Measurements from ENCODE around the gene SYCP3. TPM values are rescaled to one million over a fixed set of nuclear protein-coding genes. Genes with fewer than 3 reads are reported as not detected.

Gene SYCP3
- polyA plus RNA-seq, 1 donor from 2014 or later = 3.4 TPM

DNA sequence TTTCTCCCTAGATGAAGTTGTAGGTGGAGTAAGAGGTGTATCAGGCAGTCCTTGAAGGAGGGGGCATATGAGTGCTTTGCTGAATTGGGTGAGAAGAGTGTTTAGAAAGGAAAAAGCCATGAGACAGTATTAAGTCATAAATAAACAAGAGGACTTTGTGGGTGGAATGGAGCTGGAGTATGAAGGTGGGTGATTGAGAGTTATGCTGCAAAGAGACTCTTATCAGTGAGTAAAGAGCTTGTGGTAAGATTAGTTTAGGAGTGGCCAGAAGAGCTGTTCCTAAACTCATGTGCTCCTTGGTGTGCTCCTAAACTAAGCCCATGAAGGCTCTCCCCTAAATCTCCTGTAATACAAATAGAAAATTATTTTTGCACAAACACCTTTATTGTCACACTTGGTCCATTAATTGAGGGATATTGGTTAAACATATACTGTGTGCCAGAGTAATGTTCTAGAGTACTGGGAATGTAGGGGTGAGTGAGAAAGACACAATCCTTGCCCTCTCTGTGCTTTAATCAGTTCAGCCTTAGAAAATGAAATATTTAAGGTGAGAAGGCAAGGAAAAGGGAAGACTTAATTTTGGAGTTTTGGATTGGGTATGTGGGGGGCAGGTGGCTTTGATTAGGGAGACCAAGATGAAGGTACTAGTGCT lies 32.0 kb downstream of the SYCP3 start:
- no peaks in the 10 kb centered on the region for H3K9me2 ChIP-seq (ENCODE audit: insufficient read depth, low read length)
- no peak overlapping the region for H3K4me3 ChIP-seq (ENCODE audit: low read length)
- no peaks in the 10 kb centered on the region for H4K20me1 ChIP-seq (ENCODE audit: insufficient read depth)
- H3K4me2 ChIP-seq (ENCODE audit: low read length) = no peak overlapping the region
- no peaks in the 10 kb centered on the region for H3F3A ChIP-seq (ENCODE audit: insufficient read depth, low read length, poor library complexity, severe bottlenecking)
- no peaks in the 10 kb centered on the region for H3K9me3 ChIP-seq (ENCODE audit: low read length)
- H2AFZ ChIP-seq (ENCODE audit: low read depth, low read length) = no peak overlapping the region
- TF ChIP-seq EZH2 (IDR thresholded peaks at IDR 0.05; ENCODE audit: borderline replicate concordance, insufficient read depth, low read length, poor library complexity, severe bottlenecking) = no peak
- TF ChIP-seq MXI1 (conservative IDR thresholded peaks at IDR 0.05; ENCODE audit: poor library complexity, severe bottlenecking) = no peak
- TF ChIP-seq POLR2AphosphoS5 (IDR thresholded peaks at IDR 0.05) = no peak
- no peak overlapping the region for H3K27ac ChIP-seq (ENCODE audit: low read length)
- no peak overlapping the region for H3K9ac ChIP-seq (ENCODE audit: low read length)
- H3K79me2 ChIP-seq (replicated peaks; ENCODE audit: insufficient read depth, low read length) = no peaks in the 10 kb centered on the region
- no peaks in the 10 kb centered on the region for H3K36me3 ChIP-seq (ENCODE audit: insufficient read depth, low read length)
- H3K27me3 ChIP-seq (ENCODE audit: insufficient read depth, low read depth, low read length) = no peaks in the 10 kb centered on the region

DNA sequence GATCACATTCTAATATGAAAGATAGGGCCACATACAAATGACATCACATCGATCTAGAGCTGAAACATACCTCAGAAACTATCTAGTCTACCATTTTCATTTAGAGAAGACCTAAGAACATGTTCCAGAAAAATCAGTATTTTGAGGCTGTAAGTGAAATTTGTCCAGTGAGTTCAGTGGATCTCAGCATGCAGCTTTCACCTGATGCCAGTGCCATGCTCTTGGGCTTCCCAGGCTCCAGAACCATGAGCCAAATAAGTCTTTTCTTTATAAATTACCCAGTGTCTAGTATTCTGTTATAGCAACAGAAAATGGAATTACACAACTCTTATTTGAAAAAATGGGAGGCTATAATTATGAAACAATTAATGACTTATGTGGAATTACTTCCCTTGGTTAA lies 32.9 kb downstream of the SYCP3 start:
- Histone ChIP-seq H3K36me3 (ENCODE audit: insufficient read depth, low read length) (no peaks in the 10 kb centered on the region), H3K9me3 (ENCODE audit: low read length) (no peaks in the 10 kb centered on the region), H3K27me3 (ENCODE audit: insufficient read depth, low read depth, low read length) (no peaks in the 10 kb centered on the region), H3K4me3 (ENCODE audit: low read length) (no peak overlapping the region), H3F3A (ENCODE audit: insufficient read depth, low read length, poor library complexity, severe bottlenecking) (no peaks in the 10 kb centered on the region), H3K27ac (ENCODE audit: low read length) (no peak overlapping the region), H3K9me2 (ENCODE audit: insufficient read depth, low read length) (no peaks in the 10 kb centered on the region), H3K79me2 (replicated peaks; ENCODE audit: insufficient read depth, low read length) (no peaks in the 10 kb centered on the region), H2AFZ (ENCODE audit: low read depth, low read length) (no peak overlapping the region), H3K9ac (ENCODE audit: low read length) (no peak overlapping the region), H4K20me1 (ENCODE audit: insufficient read depth) (no peaks in the 10 kb centered on the region), H3K4me2 (ENCODE audit: low read length) (no peak overlapping the region)
- TF ChIP-seq, protein P1, sequence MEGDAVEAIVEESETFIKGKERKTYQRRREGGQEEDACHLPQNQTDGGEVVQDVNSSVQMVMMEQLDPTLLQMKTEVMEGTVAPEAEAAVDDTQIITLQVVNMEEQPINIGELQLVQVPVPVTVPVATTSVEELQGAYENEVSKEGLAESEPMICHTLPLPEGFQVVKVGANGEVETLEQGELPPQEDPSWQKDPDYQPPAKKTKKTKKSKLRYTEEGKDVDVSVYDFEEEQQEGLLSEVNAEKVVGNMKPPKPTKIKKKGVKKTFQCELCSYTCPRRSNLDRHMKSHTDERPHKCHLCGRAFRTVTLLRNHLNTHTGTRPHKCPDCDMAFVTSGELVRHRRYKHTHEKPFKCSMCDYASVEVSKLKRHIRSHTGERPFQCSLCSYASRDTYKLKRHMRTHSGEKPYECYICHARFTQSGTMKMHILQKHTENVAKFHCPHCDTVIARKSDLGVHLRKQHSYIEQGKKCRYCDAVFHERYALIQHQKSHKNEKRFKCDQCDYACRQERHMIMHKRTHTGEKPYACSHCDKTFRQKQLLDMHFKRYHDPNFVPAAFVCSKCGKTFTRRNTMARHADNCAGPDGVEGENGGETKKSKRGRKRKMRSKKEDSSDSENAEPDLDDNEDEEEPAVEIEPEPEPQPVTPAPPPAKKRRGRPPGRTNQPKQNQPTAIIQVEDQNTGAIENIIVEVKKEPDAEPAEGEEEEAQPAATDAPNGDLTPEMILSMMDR (IDR thresholded peaks at IDR 0.05; ENCODE audit: poor library complexity, severe bottlenecking) = no peak
- TF ChIP-seq EP300 (conservative IDR thresholded peaks at IDR 0.05; ENCODE audit: poor library complexity, severe bottlenecking) (no peak), MXI1 (conservative IDR thresholded peaks at IDR 0.05; ENCODE audit: poor library complexity, severe bottlenecking) (no peak), POLR2AphosphoS5 (IDR thresholded peaks at IDR 0.05) (no peak), RAD21 (conservative IDR thresholded peaks at IDR 0.05) (no peak), SMC3 (conservative IDR thresholded peaks at IDR 0.05; ENCODE audit: poor library complexity) (no peak), EZH2 (IDR thresholded peaks at IDR 0.05; ENCODE audit: borderline replicate concordance, insufficient read depth, low read length, poor library complexity, severe bottlenecking) (no peak), TAF1 (IDR thresholded peaks at IDR 0.05; ENCODE audit: low read depth) (no peak)
- TF ChIP-seq, protein P2, sequence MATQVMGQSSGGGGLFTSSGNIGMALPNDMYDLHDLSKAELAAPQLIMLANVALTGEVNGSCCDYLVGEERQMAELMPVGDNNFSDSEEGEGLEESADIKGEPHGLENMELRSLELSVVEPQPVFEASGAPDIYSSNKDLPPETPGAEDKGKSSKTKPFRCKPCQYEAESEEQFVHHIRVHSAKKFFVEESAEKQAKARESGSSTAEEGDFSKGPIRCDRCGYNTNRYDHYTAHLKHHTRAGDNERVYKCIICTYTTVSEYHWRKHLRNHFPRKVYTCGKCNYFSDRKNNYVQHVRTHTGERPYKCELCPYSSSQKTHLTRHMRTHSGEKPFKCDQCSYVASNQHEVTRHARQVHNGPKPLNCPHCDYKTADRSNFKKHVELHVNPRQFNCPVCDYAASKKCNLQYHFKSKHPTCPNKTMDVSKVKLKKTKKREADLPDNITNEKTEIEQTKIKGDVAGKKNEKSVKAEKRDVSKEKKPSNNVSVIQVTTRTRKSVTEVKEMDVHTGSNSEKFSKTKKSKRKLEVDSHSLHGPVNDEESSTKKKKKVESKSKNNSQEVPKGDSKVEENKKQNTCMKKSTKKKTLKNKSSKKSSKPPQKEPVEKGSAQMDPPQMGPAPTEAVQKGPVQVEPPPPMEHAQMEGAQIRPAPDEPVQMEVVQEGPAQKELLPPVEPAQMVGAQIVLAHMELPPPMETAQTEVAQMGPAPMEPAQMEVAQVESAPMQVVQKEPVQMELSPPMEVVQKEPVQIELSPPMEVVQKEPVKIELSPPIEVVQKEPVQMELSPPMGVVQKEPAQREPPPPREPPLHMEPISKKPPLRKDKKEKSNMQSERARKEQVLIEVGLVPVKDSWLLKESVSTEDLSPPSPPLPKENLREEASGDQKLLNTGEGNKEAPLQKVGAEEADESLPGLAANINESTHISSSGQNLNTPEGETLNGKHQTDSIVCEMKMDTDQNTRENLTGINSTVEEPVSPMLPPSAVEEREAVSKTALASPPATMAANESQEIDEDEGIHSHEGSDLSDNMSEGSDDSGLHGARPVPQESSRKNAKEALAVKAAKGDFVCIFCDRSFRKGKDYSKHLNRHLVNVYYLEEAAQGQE (IDR thresholded peaks at IDR 0.05; ENCODE audit: borderline replicate concordance) = no peak
